ENCODE data around the gene PCBD1.
A peak's percentile ranks its signal among the peaks of the same experiment; 100 is the strongest.
"Not testable (repeated sequence)": the region's sequence is repeated elsewhere in the genome, so short reads cannot be mapped to it uniquely, and the experiment has no call there.

Gene PCBD1
- total RNA-seq = 2.4 to 4.4 reads per million in 2 donors

- peak; percentile 58 for DNase-seq
Observed at GRCh38 chr10:70887804-70888800, at the start of gene PCBD1. TSS of gene PCBD1 (minus strand) at chr10:70888565. CDS start at chr10:70888533, 32 bp downstream.

GRCh38 chr10:70937661-70938060 is 49.3 kb upstream of the PCBD1 start:
- DNase-seq = no peak

DNA sequence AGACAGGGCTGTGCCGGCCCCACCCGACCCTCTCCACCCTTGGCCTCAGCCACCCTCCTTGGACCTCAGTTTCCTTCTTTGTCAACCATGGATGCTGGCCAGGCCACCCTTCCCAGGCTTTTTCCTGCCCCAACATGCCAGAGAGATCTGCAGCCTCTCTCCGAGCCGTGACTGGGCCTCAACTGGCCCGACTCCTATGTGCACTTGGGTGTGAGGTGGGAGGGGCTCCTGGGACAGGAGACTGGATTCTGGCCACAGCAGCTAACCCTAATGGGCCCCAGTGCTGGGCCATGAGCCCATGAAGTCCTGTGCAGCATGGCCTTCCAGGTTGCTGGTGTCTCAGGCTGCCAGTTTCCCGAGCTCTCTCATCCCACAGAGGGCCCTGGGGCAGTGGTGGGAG is 47.7 kb upstream of the PCBD1 start:
- DNase-seq = no peak

- DNase-seq = no peak
Observed at GRCh38 chr10:70935631-70936030, 47.3 kb upstream of the PCBD1 start.

DNA sequence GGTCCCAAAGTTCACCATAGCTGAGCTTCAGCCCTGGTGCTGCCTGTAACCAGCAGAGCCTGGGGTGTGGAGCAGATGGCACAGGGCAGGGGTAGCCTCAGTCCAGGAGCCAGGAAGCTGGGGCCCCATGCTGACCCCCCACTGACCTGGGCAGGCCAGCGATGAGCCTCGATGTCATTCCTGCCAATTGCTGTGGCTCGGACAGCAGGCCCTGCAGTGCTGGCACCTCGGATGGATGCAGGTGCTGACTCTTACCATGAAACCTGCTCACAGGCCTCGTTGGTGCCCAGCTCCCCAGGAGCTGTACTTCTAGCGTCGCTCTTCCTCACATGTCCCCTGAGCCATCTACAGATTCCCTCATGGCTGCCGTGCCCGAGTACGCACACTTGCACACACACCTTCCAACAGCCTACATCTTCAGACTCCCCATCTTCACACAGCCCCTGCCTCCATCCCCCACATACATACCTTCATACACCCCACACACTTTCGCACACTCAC is 46.8 kb upstream of the PCBD1 start:
- no peak for DNase-seq

DNA sequence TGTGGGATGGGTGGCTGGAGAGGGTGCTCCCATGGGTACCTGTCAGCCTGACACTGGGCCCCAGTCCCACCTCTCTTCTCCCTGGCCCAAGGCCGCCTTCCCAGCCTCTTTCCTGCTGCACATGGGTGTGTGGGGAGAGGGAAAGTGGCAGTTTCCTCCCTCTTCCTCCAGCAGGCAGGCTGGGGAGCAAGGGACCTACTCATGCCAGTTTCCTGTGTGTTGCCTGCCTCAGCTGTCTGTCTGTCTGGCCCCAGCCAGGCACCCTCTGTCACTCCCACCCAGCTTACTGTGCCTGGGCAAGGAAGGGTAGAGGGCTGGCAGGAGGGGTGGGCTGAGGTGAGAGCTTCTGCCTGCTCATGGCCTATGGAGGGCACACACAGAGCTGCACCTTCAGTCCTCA is 46.3 kb upstream of the PCBD1 start:
- DNase-seq = no peak

DNA sequence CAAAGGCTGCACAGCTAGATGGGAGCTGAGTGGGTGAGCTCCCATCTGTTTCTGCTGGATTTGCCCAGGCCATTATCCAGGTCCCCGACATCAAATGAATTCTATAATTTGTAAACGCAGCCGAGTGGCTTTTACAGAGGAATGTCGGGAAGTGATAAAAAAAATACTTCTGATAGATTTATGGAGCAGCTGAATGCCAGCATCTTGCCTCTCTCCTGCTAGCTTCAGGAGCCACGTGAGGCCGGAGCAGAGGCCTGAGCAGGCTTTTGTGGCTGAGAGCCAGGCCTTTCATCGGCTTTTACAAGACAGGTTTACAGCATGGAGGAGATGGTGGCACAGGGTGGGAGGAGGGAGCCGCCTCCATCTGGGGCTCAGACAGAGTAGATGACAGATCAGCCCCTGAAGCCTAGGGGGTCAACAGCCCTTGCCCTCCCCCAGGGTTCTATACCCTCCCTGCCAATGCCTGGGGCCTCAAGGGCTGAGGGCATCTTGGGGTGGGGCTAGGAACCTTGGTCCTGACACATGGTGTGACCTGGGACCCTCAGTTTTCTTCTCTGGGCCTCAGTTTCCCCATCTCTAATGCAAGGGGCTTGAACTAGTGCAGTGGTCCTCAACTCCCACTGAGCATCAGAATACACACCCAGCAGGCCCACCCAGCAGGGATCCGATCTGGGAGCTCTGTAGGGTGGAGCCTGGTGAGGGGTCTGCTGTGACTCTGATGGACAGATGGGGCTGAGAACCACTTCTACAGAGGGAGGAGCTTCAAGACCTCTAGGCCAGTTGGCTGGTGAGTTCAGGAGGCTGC is 44.2 kb upstream of the PCBD1 start:
- DNase-seq = no peak

- DNase-seq = no peak
Observed at GRCh38 chr10:70931168-70931815, 42.9 kb upstream of the PCBD1 start.

- no peak for DNase-seq
Observed at GRCh38 chr10:70930263-70931000, 42.1 kb upstream of the PCBD1 start.

DNA sequence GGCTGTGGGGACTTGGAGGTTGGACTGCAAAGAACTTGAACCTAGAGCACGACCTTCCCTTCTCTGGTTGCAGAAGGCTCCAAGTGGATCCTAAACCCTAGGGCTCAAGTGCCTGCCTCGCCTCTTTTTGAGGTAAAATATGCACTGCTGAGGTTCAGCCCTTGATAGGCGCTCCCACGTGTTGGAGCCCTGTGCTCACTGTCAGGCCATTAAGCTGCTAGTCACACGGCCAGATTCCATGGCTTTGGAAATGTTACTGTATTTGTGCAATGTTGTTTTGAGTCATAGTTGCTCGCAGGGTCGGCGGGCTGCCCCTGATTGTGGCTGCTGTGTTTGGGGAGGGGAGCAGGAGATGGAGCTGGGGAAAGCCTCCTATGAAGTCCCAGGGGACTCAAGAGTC is 39.8 kb upstream of the PCBD1 start:
- no peak for DNase-seq

- no peak for DNase-seq
Observed at GRCh38 chr10:70927189-70927943, 39.0 kb upstream of the PCBD1 start.

- no peak for DNase-seq
Observed at GRCh38 chr10:70926226-70927000, 38.0 kb upstream of the PCBD1 start.

DNA sequence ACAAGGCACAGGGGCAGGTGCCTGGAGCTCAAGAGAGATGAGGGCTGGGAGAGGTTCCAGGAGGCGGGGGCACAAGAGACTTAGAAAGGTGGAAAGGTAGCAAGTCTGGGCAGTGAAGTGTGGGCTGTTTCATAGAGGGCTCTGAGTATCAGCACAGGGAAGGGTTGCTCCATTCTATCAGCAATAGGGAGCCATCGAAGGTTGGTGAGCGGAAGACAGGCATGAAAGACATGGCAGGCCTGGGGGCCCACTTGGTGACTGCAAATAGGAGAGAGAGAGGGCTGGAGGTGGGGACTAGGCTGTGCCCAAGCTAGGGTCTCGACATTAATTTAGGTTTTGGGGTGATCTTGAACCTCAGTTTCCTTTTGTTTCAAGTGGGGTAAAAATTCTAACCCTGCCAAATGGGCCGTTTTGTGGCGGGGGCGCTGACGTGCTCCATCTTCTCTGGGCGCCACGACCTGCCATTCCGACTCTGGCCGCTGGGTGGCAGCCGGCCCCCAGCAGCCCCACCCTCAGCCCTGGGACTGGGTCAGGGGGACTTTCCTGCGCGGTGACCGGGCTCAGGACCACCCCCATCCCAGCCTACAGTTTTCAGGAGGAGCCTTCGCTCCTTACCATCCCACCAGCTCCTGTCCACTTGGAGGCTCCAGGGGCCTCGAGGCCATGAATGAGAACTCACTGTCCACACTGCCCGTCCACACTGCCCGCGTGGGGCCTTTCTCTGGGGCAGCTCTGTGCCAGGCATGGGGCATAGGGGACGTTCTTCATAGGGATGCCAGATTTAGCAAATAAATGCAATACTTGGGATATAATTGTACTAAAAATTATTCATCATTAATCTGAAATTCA is 37.2 kb upstream of the PCBD1 start:
- DNase-seq = peak; percentile 32

- DNase-seq = no peak
Observed at GRCh38 chr10:70923696-70924095, 35.3 kb upstream of the PCBD1 start.

DNA sequence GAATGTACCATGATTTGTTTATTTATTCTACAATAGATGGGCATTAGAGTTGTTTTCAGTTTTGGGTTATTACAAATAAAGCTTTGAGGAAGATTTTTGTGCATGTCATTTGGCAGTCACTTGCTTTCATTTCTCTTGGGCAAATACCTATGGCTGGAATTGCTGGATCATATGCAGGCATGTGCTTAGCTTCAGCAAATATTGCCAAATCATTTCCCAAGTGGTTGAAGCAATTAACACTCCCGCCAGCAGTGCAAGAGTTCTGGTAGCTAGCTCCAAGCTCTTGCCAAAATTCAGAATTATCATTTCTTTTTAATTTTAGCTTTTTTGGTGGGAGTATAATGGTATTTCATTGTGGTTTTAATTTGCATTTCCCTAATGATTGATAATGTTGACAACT is 32.9 kb upstream of the PCBD1 start:
- DNase-seq = no peak

- no peak for DNase-seq
Observed at GRCh38 chr10:70920519-70920918, 32.2 kb upstream of the PCBD1 start.

- DNase-seq = not testable (repeated sequence)
Observed at GRCh38 chr10:70919906-70920305, 31.5 kb upstream of the PCBD1 start.

GRCh38 chr10:70918851-70919530 is 30.6 kb upstream of the PCBD1 start:
- no peak for DNase-seq

DNA sequence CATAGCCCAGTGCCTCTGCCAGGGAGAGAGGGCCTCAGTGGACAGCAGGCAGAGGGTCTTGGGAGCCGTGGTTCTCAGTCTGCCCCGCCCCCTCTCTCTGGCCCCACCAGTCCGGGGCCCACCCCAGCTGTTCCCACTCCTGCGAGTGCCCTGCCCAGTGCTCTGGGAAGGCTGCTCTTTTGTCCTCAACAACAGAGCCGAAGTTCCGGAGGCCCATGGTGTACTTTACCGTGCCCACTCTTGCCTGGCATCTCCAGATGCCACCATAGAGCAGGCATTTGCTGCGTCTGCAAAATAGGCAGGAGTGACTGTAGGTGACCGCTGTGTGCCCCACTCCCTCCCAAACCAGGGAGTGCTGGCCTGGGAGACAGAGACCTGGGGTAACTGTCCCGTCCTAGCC is 29.3 kb upstream of the PCBD1 start:
- no peak for DNase-seq
